B cell (primary cell): ENCODE data around the gene CCSAP. TPM values are rescaled to one million over a fixed set of nuclear protein-coding genes. Genes with fewer than 3 reads are reported as not detected.

Experiments
- ATAC-seq: fragments of 200-7000 bp; cut with Tn5 transposase; one replicate; pipeline ENCODE4 v1.10.0; 2021; ENCODE audit warnings: low read depth, mild to moderate bottlenecking, moderate number of reproducible peaks, moderate library complexity
- CTCF ChIA-PET: fragments of 350-600 bp; sonication (Branson Sonifier 250); formaldehyde crosslinking; loops from one replicate; lab custom pipeline; 2021; ENCODE audit warnings: antibody characterized with exemption, inconsistent platforms; lab: Charles Lee
- POLR2A ChIA-PET: fragments of 350-600 bp; sonication (Branson Sonifier 250); formaldehyde crosslinking; loops from one replicate; lab custom pipeline; 2021; ENCODE audit warnings: antibody characterized with exemption; lab: Charles Lee
- DNase-seq: peaks from one replicate; pipeline ENCODE4 v3.0.0; 2013
- H2AFZ ChIP-seq: 2 replicates; pipeline ENCODE4 v1.6.1; 2012; ENCODE audit warnings: mild to moderate bottlenecking, low read depth, low read length; ENCODE audit not compliant: insufficient read depth, poor library complexity, severe bottlenecking
- H3K27ac ChIP-seq, 2 donors: 1 replicate in 1 of 2; 2 replicates in 1 of 2; pipeline ENCODE4 v1.5.1; 2012 to 2013; ENCODE audit warnings: low read length in 2 of 2, mild to moderate bottlenecking in 2 of 2, moderate library complexity in 1 of 2
- H3K27me3 ChIP-seq, 4 experiments: fragments of 200-600 bp in 1 of 4; sonication (generic) in 1 of 4; replicated peaks in 1 of 4; 1 replicate in 2 of 4; 2 replicates in 2 of 4; pipeline versions ENCODE4 v1.6.1 to v1.7.0; 2013 to 2016; ENCODE audit warnings: low read length in 3 of 4, mild to moderate bottlenecking in 2 of 4, mixed read lengths in 1 of 4, moderate library complexity in 1 of 4; ENCODE audit not compliant: insufficient read depth in 4 of 4, control insufficient read depth in 3 of 4; ENCODE audit errors: control extremely low read depth in 1 of 4
- H3K36me3 ChIP-seq, 2 experiments: replicated peaks in 1 of 2; 1 replicate in 1 of 2; 2 replicates in 1 of 2; pipeline versions ENCODE4 v1.6.1 to v1.7.1; 2013; ENCODE audit warnings: low read length in 1 of 2; ENCODE audit not compliant: insufficient read depth in 2 of 2, control insufficient read depth in 1 of 2; ENCODE audit errors: control extremely low read depth in 1 of 2, extremely low read depth in 1 of 2
- H3K4me1 ChIP-seq, 2 donors: fragments of 200-600 bp in 1 of 2; sonication (generic) in 1 of 2; 1 replicate in 1 of 2; 2 replicates in 1 of 2; pipeline versions ENCODE4 v1.5.1 to v1.6.1; 2013 to 2017; ENCODE audit warnings: low read length in 2 of 2; ENCODE audit not compliant: control insufficient read depth in 2 of 2, insufficient read depth in 2 of 2
- H3K4me2 ChIP-seq: replicated peaks from 2 replicates; pipeline ENCODE3; 2012; ENCODE audit warnings: mild to moderate bottlenecking, low read depth, low read length; ENCODE audit not compliant: poor library complexity, severe bottlenecking
- H3K4me3 ChIP-seq, 5 experiments: fragments of 200-600 bp in 1 of 5; sonication (generic) in 1 of 5; 1 replicate in 3 of 5; 2 replicates in 2 of 5; pipeline versions ENCODE4 v1.5.1 to v1.7.0; 2011 to 2016; ENCODE audit warnings: low read length in 4 of 5, mild to moderate bottlenecking in 4 of 5, low read depth in 2 of 5, control low read depth in 1 of 5, moderate library complexity in 1 of 5; ENCODE audit not compliant: insufficient read depth in 1 of 5; ENCODE audit errors: control extremely low read depth in 1 of 5, extremely low read depth in 1 of 5
- H3K79me2 ChIP-seq: fragments of 200-600 bp; sonication (generic); one replicate; pipeline ENCODE4 v1.6.0; 2016; ENCODE audit warnings: low read length; ENCODE audit not compliant: control insufficient read depth, insufficient read depth
- H3K9ac ChIP-seq: fragments of 200-600 bp; sonication (generic); 2 replicates; pipeline ENCODE4 v1.6.1; 2017; ENCODE audit warnings: mild to moderate bottlenecking, low read length, moderate library complexity
- H3K9me3 ChIP-seq, 3 donors: one replicate each; pipeline versions ENCODE4 v1.6.1 to v1.7.1; 2013; ENCODE audit warnings: low read length in 2 of 3; ENCODE audit not compliant: control insufficient read depth in 2 of 3, insufficient read depth in 1 of 3; ENCODE audit errors: control extremely low read depth in 1 of 3
- H4K20me1 ChIP-seq: 2 replicates; pipeline ENCODE4 v1.6.0; 2012; ENCODE audit warnings: mild to moderate bottlenecking, low read length; ENCODE audit not compliant: insufficient read depth, control insufficient read depth, poor library complexity, severe bottlenecking
- H3K27ac Mint-ChIP-seq: one replicate; pipeline ENCODE4 v1.8.0; 2021; ENCODE audit warnings: mixed read lengths
- H3K27me3 Mint-ChIP-seq: one replicate; pipeline ENCODE4 v1.8.0; 2021; ENCODE audit warnings: mixed read lengths
- H3K4me1 Mint-ChIP-seq: one replicate; pipeline ENCODE4 v1.8.0; 2021; ENCODE audit warnings: mixed read lengths
- H3K4me3 Mint-ChIP-seq: one replicate; pipeline ENCODE4 v1.8.0; 2021; ENCODE audit warnings: mixed read lengths
- H3K9me3 Mint-ChIP-seq: one replicate; pipeline ENCODE4 v1.8.0; 2022; ENCODE audit warnings: mixed read lengths; ENCODE audit not compliant: insufficient read depth
- CTCF ChIP-seq: fragments of 200-600 bp; IDR thresholded peaks from one replicate; pipeline ENCODE4 v1.8.0; 2022; ENCODE audit warnings: antibody characterized with exemption, mild to moderate bottlenecking
- EZH2 ChIP-seq: IDR thresholded peaks from 2 replicates; pipeline ENCODE4 v1.6.1; 2012; ENCODE audit warnings: borderline replicate concordance, low read depth, mild to moderate bottlenecking, moderate library complexity, low read length; ENCODE audit not compliant: insufficient read depth, poor library complexity, severe bottlenecking
- WGBS: methylation state at CpG from one replicate; pipeline ENCODE4 v1.1.5; 2013; ENCODE audit warnings: missing lambda C conversion rate; ENCODE audit not compliant: insufficient coverage; 5-methylcytosine and 5-hydroxymethylcytosine counted together
- intact Hi-C: fragments of 100-400 bp; cut with micrococcal nuclease; formaldehyde crosslinking; loops from one replicate; pipeline ENCODE4 v1.10.0; 2022
- polyA plus RNA-seq: library from polyadenylated mRNA; depleted of rRNA; stranded (reverse); fragments of >200 nt; gene quantifications from 2 replicates; pipeline ENCODE4 v1.2.3, GENCODE V29; 2012
- total RNA-seq, 2 donors: library from RNA; stranded (reverse); fragments of 120-200 nt in 1 of 2; gene quantifications; 1 replicate in 1 of 2; 2 replicates in 1 of 2; pipeline versions ENCODE4 v1.2.3 to v1.2.4, GENCODE V29; 2013 to 2022

CCSAP gene
- total and polyA plus RNA-seq, 2 donors (not counting 1 experiment from before 2014, with no cell fraction given) = 3.3 to 15.8 TPM

DNA sequence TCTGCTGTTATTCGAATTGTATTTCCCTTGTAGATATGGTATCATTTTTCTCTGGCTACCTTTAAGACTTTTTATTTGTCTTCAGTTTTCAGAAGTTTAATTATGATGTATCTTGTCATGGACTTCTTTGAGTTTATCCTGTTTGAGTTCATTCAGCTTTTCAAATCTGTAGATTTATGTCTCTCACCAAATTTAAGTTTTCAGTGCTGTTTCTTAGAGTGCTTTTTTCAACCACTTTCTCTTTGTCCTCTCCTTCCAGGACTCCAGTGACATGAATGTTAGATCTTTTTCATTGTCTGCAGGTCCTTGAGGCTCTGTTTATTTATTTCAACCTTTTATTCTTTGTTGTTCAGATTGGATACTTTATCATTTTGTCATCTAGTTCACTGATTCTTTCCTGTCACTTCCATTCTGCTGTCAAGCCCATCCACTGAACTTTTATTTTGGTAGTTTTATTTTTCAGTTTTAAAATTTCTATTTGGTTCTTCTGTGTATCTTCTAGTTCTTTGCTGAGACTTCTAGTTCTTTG lies 60.5 kb downstream of the CCSAP start:
- WGBS = no CpG with 5 or more reads among the region's 1 CpG
- Mint-ChIP-seq H3K27me3 (no peaks in the 10 kb centered on the region), H3K27ac (no peak overlapping the region), H3K4me1 (peaks cover 43% of the 10 kb centered on the region), H3K9me3 (no peaks in the 10 kb centered on the region), H3K4me3 (no peak overlapping the region)
- H4K20me1 ChIP-seq = peaks cover 81% of the 10 kb centered on the region
- H2AFZ ChIP-seq = no peak overlapping the region
- intact Hi-C loops = no loop called here
- H3K27ac ChIP-seq = no peak overlapping the region
- no peaks in the 10 kb centered on the region for H3K9me3 ChIP-seq
- ATAC-seq = no peak
- peaks cover 0 to 6% of the 10 kb centered on the region in 2 donors for H3K4me1 ChIP-seq
- no peak overlapping the region for H3K9ac ChIP-seq
- H3K4me2 ChIP-seq = no peak overlapping the region
- H3K79me2 ChIP-seq = peaks cover 99% of the 10 kb centered on the region
- no peaks in the 10 kb centered on the region for H3K27me3 ChIP-seq
- H3K36me3 ChIP-seq = peaks cover under 1 to 3% of the 10 kb centered on the region in 2 experiments
- ChIA-PET POLR2A (no interaction called here), CTCF (interaction anchor here (1.3 kb wide), 1 partner anchor 238 kb away, joined by 3 read pairs; no protein-coding TSS in a partner anchor)
- TF ChIP-seq CTCF = no peak
- H3K4me3 ChIP-seq = no peak overlapping the region
- no peak for DNase-seq

DNA sequence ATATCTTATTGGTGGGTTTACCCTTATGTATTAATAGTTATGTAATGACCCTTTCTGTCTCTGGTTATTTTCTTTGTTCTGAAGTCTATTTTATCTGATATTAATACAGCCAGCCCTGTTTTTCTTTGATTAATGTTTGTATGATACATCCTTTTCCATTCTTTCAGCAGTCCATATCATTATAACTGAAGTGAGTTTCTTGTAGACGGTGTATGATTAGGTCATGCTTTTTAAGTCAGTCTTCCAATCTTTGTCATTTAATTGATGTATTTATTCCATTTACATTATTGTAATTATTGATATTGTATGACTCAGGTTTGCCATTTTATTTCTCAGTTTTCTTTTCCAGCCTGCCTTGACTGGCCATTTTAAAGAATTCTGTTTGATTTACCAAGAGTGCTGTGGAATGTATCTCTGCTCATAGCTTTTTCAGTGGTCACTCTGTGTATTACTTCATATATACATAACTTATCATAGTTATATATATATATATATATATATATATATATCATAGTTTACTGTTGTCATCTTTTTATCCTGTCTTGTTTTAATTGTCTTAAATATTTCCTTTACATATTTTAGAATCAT lies 61.4 kb downstream of the CCSAP start:
- no peak overlapping the region for H3K4me3 ChIP-seq
- CTCF ChIA-PET = interaction anchor here (1.3 kb wide), 1 partner anchor 239 kb away, joined by 3 read pairs; no protein-coding TSS in a partner anchor
- Mint-ChIP-seq H3K4me3 (no peak overlapping the region), H3K9me3 (no peaks in the 10 kb centered on the region), H3K27me3 (no peaks in the 10 kb centered on the region), H3K27ac (no peak overlapping the region), H3K4me1 (peaks cover 40% of the 10 kb centered on the region)
- H3K9ac ChIP-seq = no peak overlapping the region
- H2AFZ ChIP-seq = no peak overlapping the region
- POLR2A ChIA-PET = no interaction called here
- no peaks in the 10 kb centered on the region for H3K9me3 ChIP-seq
- peaks cover 0 to 6% of the 10 kb centered on the region in 2 donors for H3K4me1 ChIP-seq
- WGBS = no CpG with 5 or more reads among the region's 1 CpG
- peaks cover 97% of the 10 kb centered on the region for H3K79me2 ChIP-seq
- ATAC-seq (no peak), DNase-seq (no peak)
- TF ChIP-seq EZH2 = no peak
- TF ChIP-seq CTCF = no peak
- intact Hi-C loops = no loop called here
- peaks cover 80% of the 10 kb centered on the region for H4K20me1 ChIP-seq
- no peaks in the 10 kb centered on the region for H3K27me3 ChIP-seq
- no peak overlapping the region for H3K4me2 ChIP-seq
- no peak overlapping the region for H3K27ac ChIP-seq
- peaks cover 0 to 3% of the 10 kb centered on the region in 2 experiments for H3K36me3 ChIP-seq
